GM18868 (cell line): ENCODE results near the gene MRC1.

Experiments
- ATAC-seq: cut with Tn5 transposase; IDR thresholded peaks from one replicate; pipeline ENCODE4 v1.9.1; 2021; ENCODE audit warnings: mild to moderate bottlenecking, moderate library complexity; ENCODE audit not compliant: unreplicated experiment

MRC1 gene

DNA sequence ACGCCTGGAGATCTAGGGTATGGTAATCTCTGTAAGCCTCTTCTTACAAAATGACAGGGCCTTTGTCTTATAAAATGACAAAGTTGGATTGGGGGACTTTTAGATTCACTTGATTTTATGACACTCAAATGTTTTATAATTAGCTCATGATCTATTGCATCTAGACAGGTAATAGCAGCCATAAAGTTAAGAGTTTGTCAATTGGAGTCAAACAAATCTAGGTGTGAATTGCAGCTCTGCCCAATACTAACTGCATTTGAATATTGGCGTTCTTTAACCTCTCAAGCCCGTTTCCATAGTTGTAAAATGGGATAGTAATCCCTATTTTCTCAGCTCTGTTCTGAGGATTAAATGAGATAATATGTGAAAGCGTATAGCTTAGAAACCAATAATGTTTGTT, 14.1 kb upstream of the MRC1 start:
- ATAC-seq = no peak

DNA sequence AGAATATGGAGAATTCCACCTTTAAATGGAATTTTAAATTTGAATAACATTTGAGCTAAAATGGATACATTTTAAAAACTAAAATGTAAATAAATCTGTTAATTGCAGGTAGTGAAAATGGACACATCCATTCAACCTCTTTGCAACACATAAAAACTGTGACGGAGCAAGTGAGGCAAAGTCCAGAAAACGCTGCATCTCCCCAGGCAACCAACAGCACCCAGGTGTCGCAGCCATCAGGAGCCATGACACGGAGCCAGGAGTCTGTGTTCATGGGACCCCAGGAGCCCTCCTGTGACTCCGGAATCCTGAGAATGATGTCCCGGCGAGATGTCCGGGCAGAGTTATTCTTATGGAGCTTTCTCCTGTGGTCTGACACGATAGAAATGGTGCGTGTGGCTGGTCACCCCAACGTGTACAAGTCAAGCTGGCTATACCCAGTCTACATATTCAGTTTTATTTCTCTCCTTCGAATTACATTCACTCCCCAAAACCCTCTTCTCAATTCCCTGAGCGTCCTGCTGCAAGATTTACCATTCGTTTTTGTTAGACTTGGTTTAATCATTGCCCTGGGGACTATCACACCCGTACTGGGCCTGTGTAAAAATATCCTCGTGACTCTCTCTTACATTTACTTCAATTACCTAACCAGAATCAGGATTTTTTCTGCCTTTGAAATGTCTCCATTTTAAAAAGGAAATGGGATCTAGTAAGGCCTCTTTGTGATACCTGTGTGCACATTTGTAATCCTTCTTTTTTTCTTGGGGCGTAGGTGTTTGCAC, 13.1 kb upstream of the MRC1 start:
- no peak for ATAC-seq

DNA sequence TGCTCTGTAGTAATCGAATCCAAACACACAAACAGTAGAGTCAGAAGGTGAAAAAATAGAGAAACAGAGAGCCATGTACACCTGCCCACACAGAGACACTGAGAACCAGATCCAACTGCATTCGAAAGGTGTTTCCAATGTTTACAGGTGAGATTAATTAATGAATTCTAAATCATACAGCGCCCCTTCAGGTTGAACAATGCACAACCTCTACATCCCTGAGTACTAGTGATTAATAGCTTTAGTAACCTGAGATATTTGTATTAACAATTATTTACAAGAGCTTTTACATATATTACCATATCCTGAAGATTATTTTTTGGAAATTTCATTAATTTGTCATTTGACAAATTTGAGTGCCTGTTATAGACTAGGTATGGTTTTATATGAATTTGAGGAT, 7.6 kb upstream of the MRC1 start:
- ATAC-seq = no peak

DNA sequence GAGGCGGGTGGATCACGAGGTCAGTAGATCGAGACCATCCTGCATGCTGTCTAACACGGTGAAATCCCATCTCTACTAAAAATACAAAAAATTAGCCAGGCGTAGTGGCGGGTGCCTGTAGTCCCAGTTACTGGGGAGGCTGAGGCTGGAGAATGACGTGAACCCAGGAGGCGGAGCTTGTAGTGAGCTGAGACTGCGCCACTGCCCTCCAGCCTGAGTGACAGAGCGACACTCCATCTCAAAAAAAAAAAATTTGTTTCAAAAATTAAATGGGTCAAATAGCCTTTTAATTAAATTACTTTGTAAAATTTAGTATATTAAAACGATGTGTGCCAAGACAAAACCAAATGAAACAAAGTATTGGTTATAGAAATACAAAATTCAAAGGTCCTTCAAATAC, 6.8 kb upstream of the MRC1 start:
- no peak for ATAC-seq

DNA sequence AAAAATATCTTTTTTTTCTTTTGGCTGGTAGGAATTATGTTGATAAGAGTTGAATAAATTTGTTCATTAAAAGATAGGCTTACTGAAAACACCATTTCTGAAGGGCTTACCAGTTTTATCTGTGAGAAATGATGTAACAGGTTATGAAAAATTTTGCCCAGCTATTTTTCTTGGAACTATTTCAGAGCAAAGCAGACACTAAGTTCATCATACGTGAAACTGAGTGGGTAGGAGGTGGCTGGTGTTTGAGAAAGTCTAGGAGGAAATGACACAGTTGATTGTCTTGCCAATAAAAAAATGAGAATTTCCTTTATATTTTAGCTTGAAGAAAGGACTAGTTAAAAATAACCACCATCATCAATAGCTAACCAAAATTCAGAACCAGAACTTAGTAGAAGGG, 6.2 kb upstream of the MRC1 start:
- no peak for ATAC-seq

DNA sequence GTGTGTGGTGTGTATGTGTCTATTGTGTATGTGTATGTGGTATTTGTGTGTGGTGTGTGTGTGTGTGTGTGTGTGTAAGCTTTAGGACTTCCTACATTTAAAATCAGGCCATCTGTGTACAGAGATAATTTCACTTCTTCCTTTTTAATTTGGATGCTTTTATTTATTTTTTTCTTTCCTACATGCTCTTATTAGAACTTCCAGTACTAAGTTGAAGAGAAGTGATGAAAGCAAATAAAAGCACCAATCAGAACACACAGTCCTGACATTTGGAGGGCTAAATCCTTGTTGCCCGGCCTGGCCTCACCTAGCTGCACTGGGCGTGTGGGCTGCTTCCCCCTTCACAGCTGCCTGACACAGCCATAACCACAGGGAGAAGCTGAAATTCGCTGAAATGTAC, 3.8 kb upstream of the MRC1 start:
- ATAC-seq = peak; percentile 5

DNA sequence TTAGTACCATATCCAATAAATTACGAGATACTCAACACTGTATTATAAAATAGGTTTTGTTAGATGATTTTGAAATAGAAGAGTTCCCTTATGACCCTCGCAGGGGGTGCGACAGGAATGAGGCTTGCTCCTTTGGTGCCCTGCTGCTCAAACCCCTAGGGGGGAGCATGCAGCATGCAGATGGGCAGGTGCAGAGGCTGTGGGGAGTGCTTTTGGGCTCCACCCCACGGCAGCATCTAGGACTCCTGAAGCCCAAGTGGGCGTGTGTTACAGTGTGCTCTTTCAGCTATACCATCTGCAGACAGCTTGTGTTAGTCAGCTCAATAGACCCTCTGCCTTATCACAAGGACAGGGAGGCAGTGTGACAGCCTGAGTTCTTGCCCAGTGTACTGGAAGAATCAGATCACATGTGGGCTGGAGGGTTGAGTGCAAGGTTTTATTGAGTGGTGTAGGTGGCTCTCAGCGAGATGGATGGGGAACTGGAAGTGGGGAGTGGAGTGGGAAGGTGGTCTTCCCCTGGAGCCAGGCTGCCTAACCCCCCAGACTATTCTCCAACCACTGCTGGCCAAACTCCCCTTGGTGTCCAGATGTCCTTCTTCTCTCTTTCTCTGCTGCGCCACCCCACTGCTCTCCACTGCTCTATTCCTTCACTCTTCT, 3.1 kb upstream of the MRC1 start:
- ATAC-seq = peak; percentile 92

DNA sequence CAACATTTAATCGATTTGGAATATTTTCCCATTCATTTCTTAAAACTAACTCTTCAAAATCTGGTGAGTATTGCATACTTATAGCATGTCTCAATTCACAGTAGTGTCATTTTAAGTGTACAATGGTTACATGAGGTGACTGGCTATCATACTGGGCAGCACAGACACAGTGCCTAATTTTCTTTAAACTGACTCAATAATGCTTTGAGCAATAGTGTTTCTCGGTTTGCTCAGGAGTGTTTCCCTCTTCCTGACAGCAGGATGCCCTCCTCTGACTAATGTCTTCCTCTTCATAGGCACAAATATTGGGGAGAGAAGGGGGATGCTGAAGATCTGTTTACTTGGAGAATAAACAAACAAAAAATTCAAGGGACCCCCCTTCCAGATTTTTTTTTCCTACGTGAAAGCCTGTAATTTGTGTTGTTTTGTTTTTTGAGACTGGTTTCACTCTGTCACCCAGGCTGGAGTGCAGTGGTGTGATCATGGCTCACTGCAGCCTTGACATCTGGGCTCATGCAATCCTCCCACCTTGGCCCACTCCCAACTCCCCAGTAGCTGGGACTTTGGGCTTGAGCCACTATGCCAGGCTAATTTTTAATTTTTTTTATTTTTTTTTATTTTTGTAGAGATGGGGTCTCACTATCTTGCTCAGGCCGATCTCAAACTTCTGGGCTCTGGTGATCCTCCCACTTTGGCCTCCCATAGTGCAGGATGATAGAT, 2.2 kb downstream of the MRC1 start:
- ATAC-seq = no peak

DNA sequence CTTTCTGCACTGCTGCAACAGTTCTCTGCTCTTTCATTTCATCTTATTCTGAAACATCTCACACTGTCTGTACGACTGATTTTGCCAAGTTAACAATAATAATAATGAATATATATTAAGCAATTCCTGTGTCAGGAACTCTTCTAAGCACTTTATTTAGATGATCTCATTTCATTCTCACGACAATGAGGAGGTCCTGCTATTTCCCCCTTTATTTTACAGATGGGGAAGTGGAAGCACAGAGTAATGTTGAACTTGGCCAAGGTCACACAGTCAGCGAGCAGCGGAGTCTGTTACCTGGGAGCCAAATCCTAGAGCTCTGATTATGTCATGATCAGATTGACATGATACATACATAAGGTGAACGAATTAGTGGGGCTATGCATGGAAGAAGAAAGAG, 5.8 kb downstream of the MRC1 start:
- no peak for ATAC-seq

DNA sequence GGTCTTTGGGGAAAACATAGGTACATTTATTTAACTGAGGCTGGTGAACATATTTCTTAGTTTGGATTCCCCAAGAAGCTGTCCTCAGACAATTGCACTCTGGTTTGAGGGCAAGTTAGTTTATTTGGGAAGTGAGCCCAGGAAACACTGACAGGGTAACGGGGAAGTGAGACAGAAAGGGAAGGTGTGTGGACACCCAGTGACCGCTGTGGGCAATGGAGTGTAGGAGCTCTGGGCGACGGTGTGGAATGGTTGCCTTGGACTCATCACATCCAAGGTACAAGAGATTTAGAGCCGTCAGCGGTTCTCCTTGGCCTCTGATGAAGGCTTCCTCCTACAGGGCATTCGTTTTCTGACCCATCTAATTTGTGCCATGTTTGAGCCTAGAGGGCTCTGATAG, 7.1 kb downstream of the MRC1 start:
- no peak for ATAC-seq

DNA sequence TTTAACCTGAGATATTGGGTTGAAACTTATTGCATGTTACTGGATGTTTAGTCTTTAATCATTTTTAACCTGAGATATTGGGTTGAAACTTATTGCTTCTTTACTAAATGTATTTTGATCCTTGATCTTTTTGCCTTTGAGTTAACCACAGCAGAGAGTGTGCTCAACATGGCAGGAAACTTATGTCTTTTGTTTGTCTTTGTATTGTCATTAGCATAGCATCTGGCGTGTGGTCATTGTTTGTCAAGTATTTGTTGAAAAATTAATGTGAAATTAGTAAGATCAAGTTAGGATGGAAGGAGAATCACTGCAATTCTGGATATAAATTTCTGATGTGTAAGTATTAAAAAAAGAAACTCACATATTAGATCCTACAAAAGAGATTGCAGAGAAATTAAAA, 8.2 kb downstream of the MRC1 start:
- ATAC-seq = no peak

DNA sequence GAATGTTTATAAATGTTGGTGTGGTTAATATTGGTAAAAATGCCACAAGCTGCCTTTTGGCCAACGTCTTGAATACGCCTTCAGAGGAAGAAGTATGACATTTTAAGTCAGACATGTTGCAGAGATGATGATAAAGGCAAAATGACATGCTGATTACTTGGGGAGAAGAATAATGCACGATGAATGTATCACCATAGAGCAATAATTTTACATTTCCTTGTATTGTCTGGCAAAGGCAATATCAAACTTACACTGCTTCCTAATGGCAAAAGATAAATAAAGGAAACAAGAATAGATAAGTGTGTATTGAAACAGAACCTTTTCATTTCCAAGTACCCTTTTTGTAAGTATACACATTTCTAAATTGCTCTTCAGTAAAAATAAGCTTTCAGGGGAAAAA, 8.6 kb downstream of the MRC1 start:
- ATAC-seq = no peak

DNA sequence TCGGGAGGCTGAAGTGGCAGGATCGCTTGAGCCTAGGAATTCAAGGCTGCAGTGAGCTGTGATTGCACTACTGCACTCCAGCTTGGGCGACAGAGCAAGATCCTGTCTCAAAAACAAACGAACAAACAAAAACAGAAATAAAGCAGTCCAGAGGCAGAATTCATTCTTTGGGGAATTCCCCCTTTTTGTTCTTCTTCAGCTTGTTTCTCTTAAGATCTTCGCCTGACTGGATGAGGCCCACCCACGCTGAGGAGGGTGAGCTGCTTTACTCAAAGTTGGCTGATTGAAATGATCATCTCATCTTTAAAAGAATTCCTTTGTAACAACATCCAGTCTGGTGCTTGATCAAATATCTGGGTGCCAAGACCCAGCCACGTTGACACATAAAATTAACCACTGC, 10.7 kb downstream of the MRC1 start:
- no peak for ATAC-seq

DNA sequence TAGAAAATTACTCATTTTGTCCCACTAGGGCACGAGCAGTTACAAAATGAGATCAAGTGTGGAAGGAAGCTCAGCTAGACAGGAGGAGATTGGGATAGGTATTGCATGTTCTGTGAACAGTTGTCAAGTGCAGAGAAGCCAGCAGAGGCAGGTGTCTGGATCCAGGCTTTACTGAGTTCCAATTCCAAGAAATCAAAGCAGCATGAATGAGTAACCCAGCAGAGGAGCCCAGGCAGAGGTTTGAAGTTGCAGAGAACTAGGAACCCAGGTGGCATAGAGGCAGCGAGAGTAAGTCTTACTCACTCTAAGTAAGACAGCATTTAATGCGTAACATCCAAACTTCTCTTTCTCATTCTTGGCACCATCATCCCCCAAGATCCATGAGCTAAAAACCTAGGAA, 11.8 kb downstream of the MRC1 start:
- ATAC-seq = no peak

DNA sequence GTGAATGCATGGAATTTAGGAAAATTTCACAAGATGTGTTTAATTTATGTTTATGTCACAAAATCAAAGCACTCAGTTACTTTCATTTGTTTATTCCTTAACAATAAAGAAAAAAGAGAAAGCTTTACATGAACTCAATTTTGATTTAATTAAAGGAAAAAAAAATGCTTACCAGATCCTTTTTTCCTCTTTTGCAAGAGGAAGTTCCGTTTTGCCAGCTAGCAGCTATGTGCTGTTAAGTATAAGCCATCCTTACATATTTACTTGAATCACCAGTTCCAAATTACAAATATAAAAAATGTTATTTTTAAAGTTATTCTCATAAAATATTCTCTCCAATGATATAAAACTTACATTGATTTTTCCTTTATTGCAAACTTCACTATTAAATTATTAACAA, 12.7 kb downstream of the MRC1 start:
- no peak for ATAC-seq

DNA sequence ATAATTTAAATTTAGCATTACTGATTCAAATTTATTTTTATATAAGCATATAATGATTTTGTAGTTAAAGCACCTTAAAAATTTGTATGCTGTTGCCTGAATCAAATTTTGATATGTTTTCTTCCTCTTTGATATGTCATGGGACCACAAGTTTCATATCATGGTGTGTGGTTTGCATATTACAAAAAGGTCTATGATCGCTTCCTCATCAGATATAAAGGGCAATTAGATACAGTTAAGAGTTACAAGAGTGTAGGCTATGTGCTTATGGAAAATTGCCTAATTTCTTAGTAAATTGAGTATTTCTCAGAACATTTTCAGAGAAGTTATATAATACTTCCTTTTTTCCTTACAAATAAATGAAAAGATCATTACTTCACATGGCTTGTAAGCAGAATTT, 22.2 kb downstream of the MRC1 start:
- ATAC-seq = no peak

DNA sequence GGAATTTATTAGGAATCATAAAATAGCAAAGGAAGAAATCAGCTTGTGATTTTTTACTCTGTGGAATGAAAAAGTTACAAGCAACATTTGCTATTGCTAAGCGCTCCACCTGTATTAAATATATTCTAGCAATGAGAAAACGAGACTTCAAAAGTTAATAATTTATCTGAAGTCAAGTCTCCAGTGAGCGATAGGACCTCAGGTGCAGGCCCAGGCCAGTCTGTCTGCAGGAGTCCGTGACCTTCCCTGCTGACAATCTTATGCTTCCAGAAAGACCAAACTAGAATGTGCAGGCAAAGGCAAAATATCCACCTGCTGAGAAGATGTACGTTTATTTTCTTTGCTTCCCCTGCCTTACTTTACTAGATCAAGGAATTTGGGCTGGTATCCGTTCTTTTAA, 22.7 kb downstream of the MRC1 start:
- ATAC-seq = no peak

DNA sequence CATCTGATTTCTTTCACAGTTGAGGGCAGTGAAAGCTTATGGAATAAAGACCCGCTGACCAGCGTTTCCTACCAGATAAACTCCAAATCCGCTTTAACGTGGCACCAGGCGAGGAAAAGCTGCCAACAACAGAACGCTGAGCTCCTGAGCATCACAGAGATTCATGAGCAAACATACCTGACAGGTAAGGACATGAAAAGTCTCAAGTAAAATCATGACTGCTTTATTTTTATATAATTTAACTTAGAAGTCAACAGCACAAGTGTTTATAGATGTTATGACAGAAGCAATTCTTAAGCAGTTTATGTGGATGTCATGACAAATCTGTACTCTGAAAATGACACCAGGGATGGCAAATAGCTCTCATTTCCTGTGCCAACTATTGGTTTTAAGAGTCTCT, 24.5 kb downstream of the MRC1 start:
- no peak for ATAC-seq

DNA sequence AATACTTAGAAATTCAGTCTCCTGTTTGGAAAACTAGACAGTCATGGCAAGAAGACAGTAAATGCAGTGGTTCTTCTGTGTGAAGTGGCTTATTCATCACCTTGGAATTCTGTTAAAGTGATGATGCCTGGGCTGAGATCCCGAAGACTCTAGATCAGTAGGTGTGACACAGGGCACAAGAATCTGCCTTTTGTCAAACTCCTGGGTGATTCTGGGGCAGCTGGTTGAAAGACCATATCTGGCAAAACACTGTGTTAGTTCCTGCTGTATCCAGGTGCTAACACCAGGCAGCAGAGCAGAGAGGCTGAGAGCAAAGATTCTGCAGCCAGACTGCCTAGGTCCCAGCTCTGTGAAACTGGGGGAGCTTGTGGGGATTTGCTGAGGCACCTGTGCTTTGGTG, 26.5 kb downstream of the MRC1 start:
- ATAC-seq = no peak

DNA sequence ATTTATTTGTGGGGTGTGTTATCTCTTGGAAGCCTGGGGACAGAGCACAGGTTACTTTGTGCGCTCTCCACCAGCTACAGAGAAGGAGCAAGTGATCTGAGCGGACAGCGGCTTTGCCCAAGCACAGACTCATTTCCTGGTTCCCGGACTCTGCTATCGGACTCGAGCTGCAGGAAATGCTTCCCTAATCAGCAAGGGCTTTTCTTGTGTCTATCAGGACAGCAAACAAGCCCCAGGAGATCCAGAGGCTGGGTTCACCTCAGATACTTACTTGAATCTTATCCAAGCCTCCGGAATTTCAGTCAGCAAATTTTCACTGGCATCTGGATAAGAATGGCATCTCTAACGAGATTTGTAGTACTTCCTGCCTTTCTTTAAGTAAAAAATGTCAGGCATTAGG, 27.8 kb downstream of the MRC1 start:
- no peak for ATAC-seq

DNA sequence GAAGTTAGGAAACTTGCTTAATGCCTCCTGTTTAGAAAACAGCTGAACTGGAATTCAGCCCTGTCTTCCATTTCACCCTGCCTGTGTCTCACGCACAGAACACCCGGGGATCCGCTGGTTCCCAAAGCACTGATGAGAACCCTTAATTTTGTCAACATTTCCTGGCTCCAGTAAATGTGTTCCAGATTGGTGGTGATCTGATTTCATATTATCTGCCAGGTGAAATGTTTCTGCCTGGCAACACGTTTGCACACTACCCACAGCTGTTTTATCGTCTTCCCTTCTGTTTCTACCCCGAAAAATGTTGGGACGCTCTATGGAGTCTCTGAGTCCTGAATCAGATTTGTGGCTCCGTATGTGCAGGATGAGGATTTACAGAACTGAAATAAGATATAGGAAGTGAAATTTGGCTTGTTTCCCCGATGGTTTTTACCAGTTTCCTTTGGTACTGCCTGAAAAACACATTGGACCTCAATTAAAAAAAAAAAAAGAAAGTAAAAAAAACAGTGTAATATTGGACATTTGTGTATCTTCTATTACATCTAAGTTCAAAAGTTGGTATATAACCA, 29.0 kb downstream of the MRC1 start:
- no peak for ATAC-seq

DNA sequence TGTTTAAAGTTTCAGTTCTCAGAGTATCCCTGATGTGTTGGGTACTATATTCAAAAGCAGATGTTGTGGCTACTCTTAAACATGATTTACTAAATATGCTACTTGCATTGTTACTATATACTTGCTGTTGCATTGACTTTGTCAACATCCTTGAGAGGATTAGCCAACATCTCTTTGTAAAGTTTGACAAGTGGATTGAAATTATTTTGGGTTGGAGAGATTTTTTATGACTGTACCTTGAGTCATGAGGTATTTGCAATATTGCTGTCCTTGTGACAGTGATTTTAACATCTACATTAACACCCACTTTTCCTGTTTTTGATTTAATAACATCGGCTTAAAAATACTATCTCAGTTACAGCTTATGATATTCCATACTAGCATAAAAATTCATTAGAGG, 31.9 kb downstream of the MRC1 start:
- ATAC-seq = no peak
